Stomach (tissue), 9 donors: ENCODE data around the gene CCDC146. TPM values are rescaled to one million over a fixed set of nuclear protein-coding genes. Genes with fewer than 3 reads are reported as not detected.

Experiments
- DNase-seq, 2 donors: peaks; one replicate each; pipeline versions ENCODE4 v3.0.0 to v3.0.0-alpha.2; 2013 to 2019
- H3K27ac ChIP-seq, 5 donors: fragments of 200-600 bp in 4 of 5; sonication (generic) in 4 of 5; one replicate each; pipeline ENCODE4 v1.5.1; 2013 to 2019; ENCODE audit warnings: mild to moderate bottlenecking in 1 of 5, moderate library complexity in 1 of 5
- H3K27me3 ChIP-seq, 3 donors: fragments of 200-600 bp; sonication (generic); one replicate each; pipeline ENCODE4 v1.5.1; 2017 to 2019; ENCODE audit warnings: mixed run types in 1 of 3
- H3K36me3 ChIP-seq, 4 donors: fragments of 200-600 bp; sonication (generic); 1 replicate in 3 of 4; 2 replicates in 1 of 4; pipeline ENCODE4 v1.5.1; 2016 to 2019
- H3K4me1 ChIP-seq, 4 donors: fragments of 200-600 bp; sonication (generic); one replicate each; pipeline ENCODE4 v1.5.1; 2016 to 2019
- H3K4me3 ChIP-seq, 4 donors: fragments of 200-600 bp; sonication (generic) in 3 of 4; one replicate each; pipeline ENCODE4 v1.5.1; 2016 to 2019; ENCODE audit warnings: mild to moderate bottlenecking in 1 of 4
- H3K9me3 ChIP-seq, 4 donors: fragments of 200-600 bp; sonication (generic); one replicate each; pipeline ENCODE4 v1.5.1; 2016 to 2019
- EP300 ChIP-seq: sonication (generic); formaldehyde crosslinking; IDR thresholded peaks from one replicate; pipeline ENCODE4 v1.6.1; 2017; ENCODE audit warnings: antibody characterized with exemption
- POLR2A ChIP-seq, 4 donors: fragments of 450-650 bp; IDR thresholded peaks; one replicate each; pipeline ENCODE4 v1.6.1; 2016; ENCODE audit warnings: antibody characterized with exemption in 4 of 4, control low read depth in 2 of 4, mild to moderate bottlenecking in 1 of 4, moderate library complexity in 1 of 4
- POLR2AphosphoS5 ChIP-seq, 3 donors: sonication (generic); formaldehyde crosslinking; IDR thresholded peaks; one replicate each; pipeline ENCODE4 v1.6.1; 2016; ENCODE audit warnings: antibody characterized with exemption in 3 of 3
- WGBS, 5 donors: extraction: QIAGEN DNeasy Blood & Tissue Kit in 3 of 5; methylation state at CpG; one replicate each; pipeline versions ENCODE4 v1.1.5 to v1.1.7; 2013 to 2018; 5-methylcytosine and 5-hydroxymethylcytosine counted together
- intact Hi-C: fragments of 100-400 bp; cut with DNase I; formaldehyde crosslinking; loops from one replicate; pipeline ENCODE4 v1.15.1; 2023; ENCODE audit warnings: low total_unique reads
- polyA plus RNA-seq, 3 donors: library from polyadenylated mRNA; stranded (reverse); fragments of 200-250 nt; gene quantifications; one replicate each; pipeline ENCODE4 v1.2.3, GENCODE V29; 2013
- total RNA-seq, 5 donors: library from RNA; depleted of rRNA; stranded (reverse); fragments of >200 nt; gene quantifications; one replicate each; pipeline versions ENCODE4 v1.1.0 to v1.2.3, GENCODE V29; 2014 to 2016
- TF ChIP-seq, protein P1 (sequence below), 7 experiments: fragments of 450-650 bp in 4 of 7; fragments of 200-600 bp in 3 of 7; sonication (generic) in 3 of 7; IDR thresholded peaks; one replicate each; pipeline ENCODE4 v1.5.1; 2016 to 2019; ENCODE audit warnings: antibody characterized with exemption in 7 of 7, control low read depth in 2 of 7, mild to moderate bottlenecking in 1 of 7
- donor health status: healthy with polysubstance abuse.
- donor health status: Bipolar disorder and iron deficiency.
- donor health status: healthy.

The CCDC146 gene
- total and polyA plus RNA-seq, 8 donors, result 1.3 to 193 (median 26.5) TPM

DNA sequence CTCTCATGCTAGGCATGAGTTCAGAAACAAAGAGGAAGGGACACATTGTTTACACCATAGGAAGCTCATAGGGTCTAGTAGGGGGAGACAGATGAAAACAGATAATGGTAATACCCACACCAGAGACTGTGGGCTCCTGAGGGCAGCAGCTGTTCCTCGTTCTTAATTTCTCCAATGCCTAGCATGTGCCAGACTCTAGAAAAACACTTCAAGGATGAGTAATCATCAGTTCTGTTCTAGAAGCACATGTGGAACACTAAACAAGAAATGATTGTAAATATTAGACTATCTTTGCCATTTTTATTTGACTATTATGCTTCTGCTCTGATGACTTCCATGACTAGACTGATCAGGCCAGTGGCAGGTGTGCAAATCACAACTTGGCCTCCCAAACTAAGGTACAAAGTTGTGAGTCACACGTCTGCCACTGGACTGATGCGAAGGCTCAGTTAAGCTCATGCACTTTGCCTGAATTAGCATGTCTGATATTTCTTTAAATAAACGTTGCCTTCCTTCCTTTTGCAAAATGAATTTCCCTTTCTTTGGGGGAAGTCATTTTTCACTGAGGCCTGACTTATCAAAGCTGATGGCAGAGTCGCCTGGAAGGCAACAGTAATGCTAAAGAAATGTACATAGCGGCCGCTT is 166.4 kb downstream of the CCDC146 start:
- Histone ChIP-seq H3K4me3 (no peak overlapping the region), H3K27me3 (no peaks in the 10 kb centered on the region), H3K9me3 (no peaks in the 10 kb centered on the region), H3K36me3 (peaks cover 5 to 45% (median 13%) of the 10 kb centered on the region in 4 donors), H3K27ac (no peak overlapping the region), H3K4me1 (peaks cover 0 to 5% (median 0%) of the 10 kb centered on the region in 4 donors)
- DNase-seq, result no peak
- 68 to 84% (median 68%) methylated on average over 7 of the region's 7 CpGs for WGBS, 5 donors
- intact Hi-C loops, result no loop called here
- no peak for TF ChIP-seq EP300
- TF ChIP-seq POLR2AphosphoS5 (IDR thresholded peaks at IDR 0.05), result no peak
- TF ChIP-seq, protein P1, sequence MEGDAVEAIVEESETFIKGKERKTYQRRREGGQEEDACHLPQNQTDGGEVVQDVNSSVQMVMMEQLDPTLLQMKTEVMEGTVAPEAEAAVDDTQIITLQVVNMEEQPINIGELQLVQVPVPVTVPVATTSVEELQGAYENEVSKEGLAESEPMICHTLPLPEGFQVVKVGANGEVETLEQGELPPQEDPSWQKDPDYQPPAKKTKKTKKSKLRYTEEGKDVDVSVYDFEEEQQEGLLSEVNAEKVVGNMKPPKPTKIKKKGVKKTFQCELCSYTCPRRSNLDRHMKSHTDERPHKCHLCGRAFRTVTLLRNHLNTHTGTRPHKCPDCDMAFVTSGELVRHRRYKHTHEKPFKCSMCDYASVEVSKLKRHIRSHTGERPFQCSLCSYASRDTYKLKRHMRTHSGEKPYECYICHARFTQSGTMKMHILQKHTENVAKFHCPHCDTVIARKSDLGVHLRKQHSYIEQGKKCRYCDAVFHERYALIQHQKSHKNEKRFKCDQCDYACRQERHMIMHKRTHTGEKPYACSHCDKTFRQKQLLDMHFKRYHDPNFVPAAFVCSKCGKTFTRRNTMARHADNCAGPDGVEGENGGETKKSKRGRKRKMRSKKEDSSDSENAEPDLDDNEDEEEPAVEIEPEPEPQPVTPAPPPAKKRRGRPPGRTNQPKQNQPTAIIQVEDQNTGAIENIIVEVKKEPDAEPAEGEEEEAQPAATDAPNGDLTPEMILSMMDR (IDR thresholded peaks at IDR 0.05), result no peak
- no peak for TF ChIP-seq POLR2A (IDR thresholded peaks at IDR 0.05)

DNA sequence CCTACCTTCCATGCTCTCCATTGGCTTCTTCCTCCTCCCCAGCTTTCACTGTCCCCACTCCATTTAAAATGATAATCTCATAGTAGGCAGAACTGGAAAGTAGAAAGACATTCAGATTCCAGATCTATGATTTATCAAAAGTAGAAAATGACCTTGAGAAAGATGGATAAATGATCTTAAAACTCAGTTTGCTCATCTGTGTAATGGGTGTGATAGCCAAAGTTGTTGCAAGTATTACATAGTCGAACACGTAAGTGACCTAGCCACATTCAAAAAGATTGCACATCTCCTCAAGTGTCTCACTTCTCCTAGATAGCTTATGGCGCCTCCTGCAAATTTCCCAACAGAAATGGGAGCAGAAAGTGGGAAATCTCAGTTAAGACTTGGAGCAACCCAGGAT is 167.0 kb downstream of the CCDC146 start:
- H3K36me3 ChIP-seq, result peaks cover 5 to 51% (median 15%) of the 10 kb centered on the region in 4 donors
- H3K4me3 ChIP-seq, result no peak overlapping the region
- no peak for DNase-seq
- no peak for TF ChIP-seq POLR2AphosphoS5 (IDR thresholded peaks at IDR 0.05)
- TF ChIP-seq POLR2A (IDR thresholded peaks at IDR 0.05), result no peak
- TF ChIP-seq, protein P1 (IDR thresholded peaks at IDR 0.05), result no peak
- TF ChIP-seq EP300, result no peak
- no peaks in the 10 kb centered on the region for H3K9me3 ChIP-seq
- no peaks in the 10 kb centered on the region for H3K27me3 ChIP-seq
- H3K4me1 ChIP-seq, result peaks cover 0 to 5% (median 0%) of the 10 kb centered on the region in 4 donors
- intact Hi-C loops, result no loop called here
- 95 to 100% (median 99%) methylated on average over 3 of the region's 3 CpGs for WGBS, 5 donors
- no peak overlapping the region for H3K27ac ChIP-seq

DNA sequence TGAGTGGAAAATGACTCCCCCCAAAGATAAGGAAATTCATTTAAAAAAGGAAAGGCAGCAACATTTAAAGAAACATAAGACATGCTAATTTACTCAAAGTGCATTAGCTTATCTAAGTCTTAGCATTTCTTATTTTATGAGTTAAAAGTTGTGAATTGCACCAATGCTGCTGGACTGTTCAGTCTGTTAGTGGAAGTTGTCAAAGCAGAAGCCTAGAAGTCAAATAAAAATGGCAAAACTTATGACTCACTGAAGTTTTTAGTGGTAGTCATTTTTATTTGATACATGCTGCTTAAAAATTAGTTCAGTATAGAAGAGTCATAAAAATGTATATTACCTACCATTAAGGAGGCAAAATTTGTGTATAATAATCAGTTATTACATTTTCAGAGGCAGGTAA is 168.0 kb downstream of the CCDC146 start:
- intact Hi-C loops, result no loop called here
- peaks cover 5 to 61% (median 15%) of the 10 kb centered on the region in 4 donors for H3K36me3 ChIP-seq
- H3K4me3 ChIP-seq, result no peak overlapping the region
- no peak for DNase-seq
- H3K9me3 ChIP-seq, result no peaks in the 10 kb centered on the region
- TF ChIP-seq POLR2A (IDR thresholded peaks at IDR 0.05), result no peak
- TF ChIP-seq, protein P1 (IDR thresholded peaks at IDR 0.05), result no peak
- no peak for TF ChIP-seq EP300
- no peak for TF ChIP-seq POLR2AphosphoS5 (IDR thresholded peaks at IDR 0.05)
- H3K27ac ChIP-seq, result no peak overlapping the region
- no peaks in the 10 kb centered on the region for H3K27me3 ChIP-seq
- peaks cover 0 to 5% (median 0%) of the 10 kb centered on the region in 4 donors for H3K4me1 ChIP-seq

DNA sequence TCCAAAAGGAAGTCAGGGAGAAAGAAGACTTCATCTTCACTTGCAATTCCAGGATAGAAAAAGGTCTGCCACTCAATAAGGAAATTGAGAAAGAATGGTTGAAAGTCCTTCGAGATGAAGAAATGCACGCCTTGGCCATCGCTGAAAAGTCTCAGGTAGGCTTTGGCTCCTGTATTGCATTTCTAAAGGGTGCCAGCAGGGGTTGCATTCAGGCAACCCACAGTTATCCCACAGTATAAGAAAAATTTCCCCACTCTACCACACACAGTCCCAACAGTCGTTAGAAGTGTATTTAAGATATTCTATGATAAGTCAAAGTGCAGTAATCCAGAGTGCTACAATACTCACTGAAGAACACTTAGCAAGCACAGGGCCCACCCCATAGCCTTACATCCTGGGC is 170.6 kb downstream of the CCDC146 start:
- Histone ChIP-seq H3K4me1 (peaks cover 0 to 3% (median 0%) of the 10 kb centered on the region in 4 donors), H3K27ac (no peak overlapping the region), H3K4me3 (no peak overlapping the region), H3K27me3 (no peaks in the 10 kb centered on the region), H3K36me3 (peaks cover 3 to 71% (median 19%) of the 10 kb centered on the region in 4 donors), H3K9me3 (no peaks in the 10 kb centered on the region)
- WGBS, 5 donors, result 66 to 91% (median 83%) methylated on average over 4 of the region's 4 CpGs
- TF ChIP-seq EP300 (no peak), POLR2AphosphoS5 (IDR thresholded peaks at IDR 0.05) (no peak), POLR2A (IDR thresholded peaks at IDR 0.05) (no peak)
- TF ChIP-seq, protein P1 (IDR thresholded peaks at IDR 0.05), result no peak
- no peak for DNase-seq
- intact Hi-C loops, result no loop called here
